ENCODE measurements around the gene NDUFC2.
"Not testable (repeated sequence)": the region's sequence is repeated elsewhere in the genome, so short reads cannot be mapped to it uniquely, and the experiment has no call there.

Gene NDUFC2

DNA sequence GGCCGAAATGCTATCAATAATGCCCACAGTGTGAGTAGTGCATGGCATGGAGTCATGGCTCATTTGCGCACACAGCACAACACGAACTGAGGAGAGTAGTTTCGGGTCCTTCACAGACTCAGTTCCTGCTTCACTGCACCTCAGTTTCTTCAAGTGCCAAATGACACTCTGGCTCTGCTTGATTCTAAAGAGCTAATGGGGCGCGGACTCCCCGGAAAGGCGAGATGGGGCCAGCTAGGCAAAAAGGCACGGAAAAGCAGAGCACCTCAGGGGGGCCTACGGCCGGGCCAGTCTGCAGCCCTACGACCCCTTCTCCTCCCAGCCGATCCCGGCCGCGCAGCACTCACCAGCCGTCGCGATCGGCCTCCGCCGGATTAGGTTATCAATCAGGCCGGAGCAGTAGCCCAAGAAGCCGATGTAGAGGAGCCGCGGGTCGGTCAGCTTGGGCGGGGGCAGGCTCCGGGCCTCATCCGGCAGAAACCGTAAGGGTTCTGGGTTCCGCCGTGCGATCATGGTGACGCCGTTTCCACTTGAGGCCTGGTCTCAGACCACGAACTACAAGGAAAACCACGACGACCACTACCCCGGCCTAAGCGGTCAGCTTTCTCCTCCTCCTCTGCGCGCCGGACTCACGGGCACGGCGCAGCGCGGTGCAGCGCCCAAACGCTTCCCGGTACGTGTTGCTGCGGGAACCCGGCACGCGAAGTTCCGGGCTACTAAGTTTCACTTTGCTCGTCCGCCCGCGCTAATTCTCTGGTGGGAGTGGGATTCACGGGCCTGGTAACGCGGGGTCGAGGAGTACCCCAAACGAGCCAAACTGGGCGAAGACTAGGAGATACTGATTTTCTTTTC lies at the start of gene NDUFC2:
TSS of gene NDUFC2 (minus strand) at position 631 of the 852 bp plus-strand sequence. CDS start at position 513, 118 bp downstream.
- peak; percentile 68 for DNase-seq (ENCODE audit: low spot score)

DNA sequence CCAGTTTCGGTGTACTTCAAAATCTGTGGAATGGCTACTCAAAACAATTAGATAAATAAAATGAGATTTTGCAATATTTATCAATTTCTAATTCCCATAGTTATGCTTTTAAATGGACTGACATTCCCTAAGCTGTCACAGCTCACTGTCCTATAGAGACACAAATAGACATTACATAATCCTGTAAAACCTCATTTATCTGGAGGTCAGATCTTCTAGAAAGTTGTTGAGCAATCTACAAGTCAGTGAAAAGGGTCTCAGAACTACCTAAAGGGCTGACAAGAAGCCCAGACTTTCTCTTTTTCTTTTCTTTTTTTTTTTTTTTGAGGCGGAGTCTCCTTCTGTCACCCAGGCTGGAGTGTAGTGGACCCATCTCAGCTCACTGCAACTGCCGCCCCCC lies 47.7 kb upstream of the NDUFC2 start:
- DNase-seq (ENCODE audit: low spot score) = no peak

DNA sequence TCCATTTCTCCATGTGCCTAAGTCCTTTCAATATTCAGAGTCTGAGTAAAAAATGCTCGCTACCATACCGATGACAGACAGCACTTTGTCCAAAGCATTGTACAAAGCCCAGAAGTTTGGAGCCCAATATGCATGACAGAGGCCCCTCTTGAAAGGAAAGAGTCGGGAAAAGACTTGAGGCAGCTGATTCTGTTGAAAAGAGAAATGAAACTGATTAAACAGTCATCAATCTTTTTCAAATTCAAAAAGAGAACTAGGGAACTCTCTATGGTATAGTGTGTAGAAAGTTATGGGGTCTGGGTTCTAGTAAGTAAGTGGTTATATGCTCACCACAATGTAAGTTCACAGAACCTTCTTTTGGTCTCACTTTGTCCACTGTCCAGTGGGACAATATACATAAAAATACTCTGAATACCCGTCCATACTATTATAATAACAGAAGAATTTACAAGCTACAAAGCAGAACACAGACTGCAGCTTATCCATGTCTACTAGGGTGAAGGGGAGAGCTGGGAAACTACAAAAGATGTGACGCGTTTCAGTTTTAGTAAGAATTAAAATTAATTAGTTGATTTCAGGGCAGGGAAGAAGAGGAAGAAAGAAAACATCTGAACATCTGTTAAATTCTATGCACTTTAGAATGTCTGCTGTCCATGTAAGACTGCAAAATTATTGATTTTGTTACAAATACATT lies 33.1 kb upstream of the NDUFC2 start:
- DNase-seq (ENCODE audit: low spot score) = no peak

DNA sequence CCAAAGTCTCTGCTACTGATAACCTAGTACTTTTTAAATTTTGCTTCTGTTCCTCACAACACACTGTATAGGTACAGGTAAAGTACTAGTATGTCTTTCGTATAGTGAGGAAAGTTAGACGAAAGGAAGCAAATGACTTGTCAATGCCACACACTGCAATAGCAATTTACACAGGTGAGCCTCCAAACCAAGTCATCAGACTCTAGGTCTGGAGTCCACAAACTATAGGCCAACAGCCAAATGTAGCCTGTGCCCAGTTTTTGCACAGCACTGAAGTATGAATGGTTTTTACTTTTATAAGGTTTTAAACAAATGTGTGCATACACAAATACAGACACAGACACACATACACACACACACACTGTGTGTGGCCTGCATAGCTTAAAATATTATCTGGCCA lies 31.6 kb upstream of the NDUFC2 start:
- no peak for DNase-seq (ENCODE audit: low spot score)

DNA sequence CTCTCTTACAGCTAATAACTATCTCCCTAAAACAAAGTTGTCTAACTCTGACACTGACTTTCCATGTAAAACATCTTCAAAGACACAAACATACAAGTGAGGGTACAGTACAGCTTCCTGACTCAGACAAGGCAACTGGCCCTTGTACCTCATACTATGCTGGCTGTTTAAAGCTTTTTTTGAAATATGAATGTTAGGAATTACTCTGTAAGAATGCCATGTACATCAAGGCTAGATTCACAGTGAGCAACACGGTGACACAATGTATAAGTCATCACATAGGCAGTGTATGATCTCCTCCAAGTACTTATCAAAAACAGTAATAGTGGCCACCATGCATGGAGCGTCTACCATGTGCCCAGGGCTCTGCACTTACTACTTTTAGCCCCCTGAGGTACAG lies 31.2 kb upstream of the NDUFC2 start:
- DNase-seq (ENCODE audit: low spot score) = no peak

DNA sequence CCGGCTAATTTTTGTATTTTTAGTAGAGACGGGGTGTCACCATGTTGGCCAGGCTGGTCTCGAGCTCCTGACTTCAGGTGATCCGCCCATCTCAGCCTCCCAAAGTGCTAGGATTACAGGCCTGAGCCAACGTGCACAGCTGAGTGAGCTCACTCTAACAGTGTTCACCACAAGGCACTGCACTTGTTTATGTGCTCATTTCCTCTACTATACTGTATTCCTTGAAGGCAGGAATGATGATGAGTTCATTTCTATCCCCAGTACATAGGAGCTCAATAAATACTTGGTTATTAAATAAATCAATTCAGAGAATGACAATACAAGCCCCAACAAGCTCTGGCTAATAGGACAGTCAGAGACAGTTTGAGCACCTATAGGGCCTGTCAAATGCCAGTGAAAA lies 30.7 kb upstream of the NDUFC2 start:
- no peak for DNase-seq (ENCODE audit: low spot score)

DNA sequence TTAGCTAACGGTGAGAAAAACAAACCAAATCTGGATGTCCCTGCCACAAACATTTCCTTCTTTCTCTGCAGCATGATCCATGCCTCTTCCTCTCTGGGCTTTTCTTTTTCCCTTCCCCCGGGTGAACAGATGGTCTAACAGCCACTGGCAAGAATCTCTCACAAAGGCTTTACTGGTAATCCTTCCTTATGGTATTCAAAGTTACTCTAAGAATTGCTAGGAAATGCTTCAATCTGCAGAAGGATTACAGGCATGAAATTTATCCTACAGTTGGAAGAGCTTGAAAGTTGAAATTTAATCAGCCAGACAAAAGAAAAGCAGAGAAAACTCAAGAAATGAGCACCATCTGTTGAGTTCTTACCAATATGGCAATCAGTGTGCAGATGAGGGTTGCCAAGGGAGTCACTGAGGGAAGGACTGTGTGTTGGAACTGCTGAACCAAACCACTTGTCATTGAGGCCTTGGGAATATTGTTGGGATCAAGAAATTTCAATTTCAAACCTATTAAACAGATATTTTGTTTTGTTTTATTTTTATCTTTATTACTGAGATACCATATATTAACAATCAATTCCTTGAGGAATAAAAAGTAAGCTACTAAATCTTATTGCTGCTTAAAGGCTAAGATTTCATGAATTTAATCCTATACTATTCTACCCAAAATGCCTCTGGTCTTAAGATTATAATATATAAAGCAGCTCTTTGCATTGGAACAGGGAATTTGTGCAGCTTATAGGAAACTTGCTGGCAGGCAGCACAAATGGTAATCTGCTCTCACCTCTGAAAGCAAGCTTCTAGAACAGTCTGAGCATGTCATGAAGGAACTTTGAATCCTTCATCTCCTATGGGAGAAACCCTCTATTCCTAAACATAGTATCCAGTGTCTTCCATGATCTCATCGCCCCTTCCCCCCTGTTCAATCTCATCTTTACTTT lies 29.7 kb upstream of the NDUFC2 start:
- DNase-seq (ENCODE audit: low spot score) = no peak

DNA sequence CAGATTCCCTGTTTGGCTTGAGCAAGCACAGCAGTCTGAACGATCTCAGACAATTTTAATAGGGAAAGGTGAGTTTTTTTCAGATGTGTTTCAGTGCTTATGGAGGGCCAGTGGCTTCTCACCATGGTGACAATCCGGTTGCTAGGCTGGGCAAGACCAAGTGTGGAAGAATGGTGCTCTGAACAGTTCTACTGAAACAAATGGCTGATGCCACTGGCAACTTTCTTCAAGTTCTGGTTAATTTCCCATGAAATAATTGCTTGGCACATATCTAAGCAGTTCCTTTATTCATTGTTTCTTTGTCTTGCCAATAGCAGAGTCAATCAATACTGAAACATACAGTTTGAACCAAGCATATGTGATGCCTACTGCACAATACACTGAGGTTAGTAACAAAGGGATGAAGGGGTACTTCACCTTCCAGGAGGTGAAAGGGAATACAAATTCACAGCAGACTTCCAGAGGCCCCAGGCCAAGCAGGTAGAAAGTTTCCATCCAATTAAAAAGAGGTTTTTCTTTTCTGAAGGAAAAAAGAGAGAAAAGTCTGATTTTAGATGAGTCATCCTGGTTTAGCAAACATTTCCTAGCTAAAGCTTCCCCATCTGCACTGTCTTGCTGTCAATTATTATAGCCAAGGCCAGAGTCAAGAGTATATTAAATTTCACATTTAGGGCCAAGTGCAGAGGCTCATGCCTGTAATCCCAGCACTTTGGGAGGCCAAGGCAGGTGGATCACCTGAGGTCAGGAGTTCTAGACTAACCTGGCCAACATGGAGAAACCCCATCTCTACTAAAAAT lies 21.2 kb upstream of the NDUFC2 start:
- DNase-seq (ENCODE audit: low spot score) = no peak

DNA sequence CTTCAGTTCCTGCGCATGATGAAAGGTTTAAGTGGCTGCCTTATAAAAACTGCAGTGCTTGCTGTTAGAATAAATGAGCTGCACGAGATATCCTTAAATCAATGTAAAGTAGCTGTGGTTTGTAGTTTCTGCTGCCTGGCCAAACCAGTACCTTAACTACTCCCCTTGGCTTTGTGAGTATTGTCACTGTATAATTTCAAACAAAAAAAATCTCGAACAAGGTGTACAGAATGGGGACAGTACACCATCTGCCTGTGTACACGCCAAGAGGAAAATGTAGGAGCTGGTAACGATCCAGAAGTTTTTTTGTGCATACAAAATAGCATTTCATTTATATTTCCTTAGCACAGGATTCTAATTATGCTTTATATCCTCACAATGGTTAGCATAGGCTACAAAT lies 20.6 kb upstream of the NDUFC2 start:
- DNase-seq (ENCODE audit: low spot score) = no peak

DNA sequence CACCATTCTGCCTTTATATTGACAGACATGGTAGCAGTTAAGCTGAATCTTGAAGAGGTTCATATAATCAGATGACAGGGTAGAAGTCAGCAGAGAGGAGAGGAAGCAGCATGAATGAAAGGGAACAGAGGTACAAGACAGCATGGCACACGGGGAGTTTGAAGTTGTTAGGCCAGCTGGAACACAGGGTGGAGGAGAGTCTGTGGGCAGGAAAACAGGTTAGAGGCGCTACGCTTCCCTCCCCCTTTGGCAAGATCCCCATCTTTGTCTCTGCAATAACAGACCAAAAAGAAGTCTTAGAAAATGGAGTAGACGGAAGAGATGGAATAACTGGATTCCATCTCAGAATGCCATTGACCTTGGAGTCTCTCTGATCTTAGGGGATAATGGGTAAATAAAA lies 20.0 kb upstream of the NDUFC2 start:
- no peak for DNase-seq (ENCODE audit: low spot score)

DNA sequence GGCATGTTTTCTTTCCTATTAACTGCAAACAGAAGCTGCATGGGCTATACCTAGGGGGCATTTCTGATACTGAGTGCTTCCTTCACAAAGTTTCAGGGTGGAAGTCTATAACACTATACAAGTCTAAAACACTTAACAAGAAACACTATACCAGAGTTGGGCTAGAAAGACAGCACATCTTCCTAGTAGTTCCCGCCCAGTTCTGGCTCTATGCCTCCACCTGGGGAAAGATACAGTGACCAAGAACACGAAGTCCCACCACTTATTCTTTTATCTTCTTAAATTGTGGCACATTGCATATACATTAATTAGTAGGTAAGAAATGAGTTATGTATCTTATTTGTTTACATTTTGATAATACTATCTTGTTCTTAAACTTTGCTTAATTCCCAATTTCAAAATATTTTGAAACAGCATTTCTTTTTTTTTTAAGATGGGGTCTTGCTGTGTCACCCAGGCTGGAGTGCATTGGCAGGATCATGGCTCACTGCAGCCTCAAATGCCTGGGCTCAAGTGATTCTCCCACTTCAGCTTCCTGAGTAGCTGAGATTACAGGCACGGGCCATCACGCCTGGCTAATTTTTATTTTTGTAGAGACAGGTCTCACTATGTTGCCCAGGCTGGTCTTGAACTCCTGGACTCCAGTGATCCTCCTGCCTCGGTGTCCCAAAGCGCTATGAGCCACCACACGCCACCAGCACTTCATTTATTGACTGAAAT lies 18.2 kb upstream of the NDUFC2 start:
- no peak for DNase-seq (ENCODE audit: low spot score)

DNA sequence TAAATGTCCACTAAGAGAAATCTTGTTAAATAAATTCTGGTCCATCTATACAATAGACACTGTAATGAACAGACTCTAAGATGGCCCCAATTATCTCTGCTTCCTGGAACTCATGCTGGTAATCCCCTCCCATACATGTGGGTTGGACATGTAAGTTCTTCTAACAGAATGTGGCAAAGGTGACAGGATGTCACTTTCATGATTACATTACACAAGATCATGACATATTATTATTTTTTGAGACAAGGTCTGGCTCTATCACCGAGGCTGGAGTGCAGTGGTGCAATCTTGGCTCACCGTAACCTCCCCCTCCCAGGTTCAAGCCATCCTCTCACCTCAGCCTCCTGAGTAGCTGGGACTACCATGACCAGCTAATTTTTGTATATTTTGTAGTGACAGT lies 14.6 kb upstream of the NDUFC2 start:
- DNase-seq (ENCODE audit: low spot score) = no peak

DNA sequence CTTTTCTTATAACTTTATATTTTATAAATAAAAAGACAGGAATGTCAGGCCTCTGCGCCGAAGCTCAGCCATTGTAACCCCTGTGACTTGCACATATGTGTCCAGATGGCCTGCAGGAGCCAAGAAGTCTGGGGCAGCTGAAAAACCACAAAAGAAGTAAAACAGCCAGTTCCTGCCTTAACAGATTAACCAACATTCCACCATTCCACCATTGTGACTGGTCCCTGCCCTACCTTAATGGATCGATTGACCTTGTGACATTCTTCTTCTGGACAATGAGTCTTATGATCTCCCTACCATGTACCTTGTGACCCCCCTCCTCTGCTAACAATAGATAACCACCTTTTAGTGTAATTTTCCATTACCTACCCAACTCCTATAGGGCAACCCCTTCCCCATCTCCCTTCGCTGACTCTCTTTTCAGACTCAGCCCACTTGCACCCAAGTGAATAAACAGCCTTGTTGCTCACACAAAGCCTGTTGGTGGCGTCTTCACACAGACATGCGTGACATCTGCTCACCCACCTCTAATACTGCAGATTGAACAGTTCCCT lies 6.9 kb upstream of the NDUFC2 start:
- not testable (repeated sequence) for DNase-seq (ENCODE audit: low spot score)

DNA sequence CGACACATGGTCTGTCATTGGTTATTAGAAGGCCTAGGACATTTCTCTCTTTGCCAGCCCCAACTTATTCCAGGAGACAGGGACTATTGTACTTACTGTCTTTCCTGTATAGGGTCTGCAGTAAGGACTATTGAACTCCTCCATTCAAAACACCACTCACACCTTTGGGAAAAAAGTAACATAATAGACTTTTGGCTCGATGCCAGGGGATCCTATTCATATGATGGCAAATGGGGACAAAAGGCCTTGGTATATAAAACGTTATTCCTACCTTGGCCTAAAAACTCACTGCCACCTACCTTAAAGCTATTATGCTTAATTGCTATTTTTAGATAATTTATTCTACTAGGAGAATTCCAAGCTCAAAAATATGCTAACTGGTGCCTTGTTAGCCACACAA lies 6.3 kb upstream of the NDUFC2 start:
- DNase-seq (ENCODE audit: low spot score) = no peak

DNA sequence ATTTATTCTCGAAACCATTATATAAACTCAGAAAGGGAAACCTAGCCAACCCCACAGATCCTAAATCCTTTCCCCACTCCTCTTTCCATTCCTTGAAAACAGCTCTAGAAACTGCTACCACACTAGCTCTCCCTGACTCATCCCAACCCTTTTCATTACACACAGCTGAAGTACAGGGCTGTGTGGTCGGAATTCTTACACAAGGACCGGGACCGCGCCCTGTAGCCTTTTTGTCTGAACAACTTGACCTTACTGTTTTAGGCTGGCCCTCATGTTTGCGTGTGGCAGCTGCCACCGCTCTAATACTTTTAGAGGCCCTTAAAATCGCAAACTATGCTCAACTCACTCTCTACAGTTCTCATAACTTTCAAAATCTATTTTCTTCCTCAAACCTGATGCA lies 4.8 kb upstream of the NDUFC2 start:
- not testable (repeated sequence) for DNase-seq (ENCODE audit: low spot score)

DNA sequence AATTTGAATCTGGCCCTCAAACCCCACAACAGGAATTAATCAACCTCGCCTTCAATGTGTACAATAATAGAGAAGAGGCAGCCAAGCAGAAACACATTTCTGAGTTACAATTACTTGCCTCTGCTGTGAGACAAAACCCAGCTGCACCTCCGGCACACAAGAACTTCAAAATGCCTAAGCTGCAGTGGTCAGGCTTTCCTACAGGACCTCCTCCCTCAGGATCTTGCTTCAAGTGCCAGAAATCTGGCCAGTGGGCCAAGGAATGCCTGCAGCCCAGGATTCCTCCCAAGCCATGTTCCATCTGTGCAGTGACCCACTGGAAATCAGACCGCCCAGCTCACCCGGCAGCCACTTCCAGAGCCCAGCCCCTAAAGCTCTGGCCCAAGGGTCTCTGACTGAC lies 3.4 kb upstream of the NDUFC2 start:
- DNase-seq (ENCODE audit: low spot score) = no peak

DNA sequence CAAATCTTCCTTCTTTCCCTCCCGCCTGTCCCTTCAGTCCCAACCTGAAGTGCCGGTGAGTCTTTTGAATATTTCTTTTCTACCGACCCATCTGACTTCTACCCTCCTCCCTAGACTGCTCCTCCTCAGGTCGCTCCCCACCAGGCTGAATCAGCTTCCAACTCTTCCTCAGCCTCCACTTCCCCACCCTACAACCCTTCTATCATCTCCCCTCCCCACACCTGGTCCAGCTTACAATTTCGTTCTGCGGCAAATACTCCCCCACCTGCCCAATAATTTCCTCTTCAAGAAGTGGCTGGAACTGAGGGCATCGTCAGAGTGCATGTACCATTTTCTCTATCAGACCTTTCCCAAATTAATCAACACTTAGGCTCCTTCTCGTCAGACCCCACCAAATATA lies 2.5 kb upstream of the NDUFC2 start:
- DNase-seq (ENCODE audit: low spot score) = no peak

DNA sequence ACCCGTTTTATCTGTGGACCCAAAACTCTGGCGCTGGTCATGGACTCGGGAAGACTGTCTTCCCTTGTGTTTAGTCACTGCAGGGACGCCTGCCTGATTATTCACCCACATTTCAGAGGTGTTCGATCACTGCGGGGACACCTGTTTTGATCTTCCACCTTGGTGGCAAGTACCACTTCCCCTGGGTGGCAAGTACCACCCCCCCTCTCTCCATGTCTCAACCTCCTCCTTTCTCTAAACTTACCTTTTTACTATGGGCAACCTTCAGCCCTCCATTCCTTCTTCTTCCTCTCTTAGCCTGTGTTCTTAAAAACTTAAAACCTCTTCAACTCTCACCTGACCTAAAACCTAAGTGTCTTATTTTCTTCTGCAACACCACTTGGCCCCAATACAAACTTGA lies 1.9 kb upstream of the NDUFC2 start:
- DNase-seq (ENCODE audit: low spot score) = no peak

DNA sequence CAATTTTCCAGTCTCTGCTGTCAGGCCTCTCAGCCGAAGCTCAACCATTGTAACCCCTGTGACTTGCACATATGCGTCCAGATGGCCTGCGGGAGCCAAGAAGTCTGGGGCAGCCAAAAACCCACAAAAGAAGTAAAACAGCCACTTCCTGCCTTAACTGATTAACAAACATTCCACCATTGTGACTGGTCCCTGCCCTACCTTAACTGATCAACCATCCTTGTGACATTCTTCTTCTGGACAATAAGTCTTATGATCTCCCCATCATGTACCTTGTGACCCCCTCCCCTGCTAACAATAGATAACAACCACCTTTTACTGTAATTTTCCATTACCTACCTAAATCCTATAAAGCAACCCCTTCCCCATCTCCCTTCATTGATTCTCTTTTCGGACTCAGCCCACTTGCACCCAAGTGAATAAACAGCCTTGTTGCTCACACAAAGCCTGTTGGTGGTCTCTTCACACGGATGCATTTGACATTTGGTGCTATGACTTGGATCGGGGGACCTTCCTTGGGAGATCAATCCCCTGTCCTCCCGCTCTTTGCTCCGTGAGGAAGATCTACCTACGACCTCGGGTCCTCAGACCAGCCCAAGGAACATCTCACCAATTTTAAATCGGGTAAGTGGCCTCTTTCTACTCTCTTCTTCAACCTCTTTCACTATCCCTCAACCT lies 1.3 kb upstream of the NDUFC2 start:
- no peak for DNase-seq (ENCODE audit: low spot score)

All from pons (tissue), 1 donor.